Smooth muscle cell (in vitro differentiated cells): Measurements from ENCODE around the gene PREX1. TPM values are rescaled to one million over a fixed set of nuclear protein-coding genes. Genes with fewer than 3 reads are reported as not detected.
"Not testable (repeated sequence)": the region's sequence is repeated elsewhere in the genome, so short reads cannot be mapped to it uniquely, and the experiment has no call there.

ENCODE experiments used
- DNase-seq: peaks from one replicate; lab custom pipeline; 2025; ENCODE audit not compliant: unreplicated experiment; lab: John Stamatoyannopoulos, UW
- H2AFZ ChIP-seq: fragments of 200-600 bp; sonication (generic); 2 replicates; pipeline ENCODE4 v1.6.0; 2016; ENCODE audit warnings: antibody characterized with exemption, low read depth, mild to moderate bottlenecking
- H3F3A ChIP-seq: fragments of 200-600 bp; sonication (generic); 2 replicates; pipeline ENCODE4 v1.6.0; 2017; ENCODE audit warnings: antibody characterized with exemption, low read depth
- H3K27ac ChIP-seq: fragments of 200-600 bp; sonication (generic); 2 replicates; pipeline ENCODE4 v1.5.1; 2016; ENCODE audit warnings: low read depth, mild to moderate bottlenecking
- H3K27me3 ChIP-seq: fragments of 200-600 bp; sonication (generic); 2 replicates; pipeline ENCODE4 v1.6.1; 2016; ENCODE audit warnings: low read depth, mild to moderate bottlenecking
- H3K36me3 ChIP-seq: fragments of 200-600 bp; sonication (generic); 2 replicates; pipeline ENCODE4 v1.5.1; 2016; ENCODE audit warnings: low read depth
- H3K4me1 ChIP-seq: fragments of 200-600 bp; sonication (generic); 2 replicates; pipeline ENCODE4 v1.5.1; 2016; ENCODE audit warnings: low read depth
- H3K4me2 ChIP-seq: fragments of 200-600 bp; sonication (generic); 2 replicates; pipeline ENCODE4 v1.6.0; 2016; ENCODE audit warnings: mild to moderate bottlenecking
- H3K4me3 ChIP-seq: fragments of 200-600 bp; sonication (generic); 2 replicates; pipeline ENCODE4 v1.5.1; 2016; ENCODE audit warnings: mild to moderate bottlenecking
- H3K79me2 ChIP-seq: fragments of 200-600 bp; sonication (generic); 2 replicates; pipeline ENCODE4 v1.6.0; 2016; ENCODE audit warnings: low read depth, mild to moderate bottlenecking
- H3K9ac ChIP-seq: fragments of 200-600 bp; sonication (generic); 2 replicates; pipeline ENCODE4 v1.6.0; 2016; ENCODE audit warnings: low read depth
- H3K9me3 ChIP-seq: fragments of 200-600 bp; sonication (generic); replicated peaks from 2 replicates; pipeline ENCODE4 v1.5.1; 2016; ENCODE audit warnings: low read depth
- H4K20me1 ChIP-seq: fragments of 200-600 bp; sonication (generic); 2 replicates; pipeline ENCODE4 v1.6.0; 2016; ENCODE audit warnings: low read depth
- CTCF ChIP-seq: fragments of 200-600 bp; sonication (generic); IDR thresholded peaks from 2 replicates; pipeline ENCODE4 v1.5.1; 2017; ENCODE audit warnings: borderline replicate concordance, mild to moderate bottlenecking, antibody characterized with exemption; ENCODE audit not compliant: insufficient read depth, poor library complexity, severe bottlenecking
- WGBS: methylation state at CpG from one replicate; pipeline ENCODE4 v1.1.7; 2016; ENCODE audit warnings: low lambda C conversion rate; 5-methylcytosine and 5-hydroxymethylcytosine counted together
- polyA plus RNA-seq: library from polyadenylated mRNA; unstranded; fragments of >200 nt; fragmentation: Nextera tagmentation; extraction: Ambion mirVana; gene quantifications from 2 replicates; pipeline ENCODE4 v1.2.1, GENCODE V29; 2016
- total RNA-seq: library from RNA; depleted of rRNA; stranded (reverse); fragments of >200 nt; gene quantifications from 2 replicates; pipeline ENCODE4 v1.2.3, GENCODE V29; 2014

Gene PREX1
- total and polyA plus RNA-seq, 2 experiments from 2014 or later: 0.04 to 0.30 TPM

- Histone ChIP-seq H3K4me3 (no peak overlapping the region), H3K79me2 (no peaks in the 10 kb centered on the region), H3K36me3 (no peaks in the 10 kb centered on the region), H4K20me1 (no peaks in the 10 kb centered on the region), H3F3A (no peaks in the 10 kb centered on the region), H3K9ac (no peak overlapping the region), H3K4me1 (no peaks in the 10 kb centered on the region), H3K27ac (no peak overlapping the region), H3K9me3 (no peaks in the 10 kb centered on the region), H3K27me3 (no peaks in the 10 kb centered on the region), H3K4me2 (no peak overlapping the region), H2AFZ (no peak overlapping the region)
- WGBS: 94% methylated on average over 15 of the region's 15 CpGs
- DNase-seq: no peak
- no peak for TF ChIP-seq CTCF
These were observed 15.0 kb downstream of the PREX1 start for GRCh38 chr20:48812600-48813445.

- not testable (repeated sequence) for H3K27ac ChIP-seq, H3F3A ChIP-seq, H2AFZ ChIP-seq, H3K9me3 ChIP-seq, DNase-seq, H3K36me3 ChIP-seq, H3K4me3 ChIP-seq, H3K4me1 ChIP-seq, H4K20me1 ChIP-seq, H3K79me2 ChIP-seq, H3K9ac ChIP-seq, H3K27me3 ChIP-seq, H3K4me2 ChIP-seq
- 93% methylated on average over 1 of the region's 1 CpG for WGBS
These were observed 15.7 kb downstream of the PREX1 start for GRCh38 chr20:48812114-48812513.

GRCh38 chr20:48809673-48810072 is 18.1 kb downstream of the PREX1 start:
- 94% methylated on average over 5 of the region's 5 CpGs for WGBS
- no peak overlapping the region for H3K4me3 ChIP-seq
- no peak overlapping the region for H2AFZ ChIP-seq

More at GRCh38 chr20:48809673-48810072, 18.1 kb downstream of the PREX1 start:
- Histone ChIP-seq H3K36me3 (no peaks in the 10 kb centered on the region), H4K20me1 (no peaks in the 10 kb centered on the region), H3K27ac (no peak overlapping the region), H3K9ac (no peak overlapping the region), H3K4me1 (no peaks in the 10 kb centered on the region), H3F3A (no peaks in the 10 kb centered on the region), H3K9me3 (peaks cover 4% of the 10 kb centered on the region), H3K4me2 (no peak overlapping the region), H3K79me2 (no peaks in the 10 kb centered on the region), H3K27me3 (no peaks in the 10 kb centered on the region)
- no peak for TF ChIP-seq CTCF
- DNase-seq: no peak
